H9 (cell line): ENCODE data around the gene EPHA2. TPM values are rescaled to one million over a fixed set of nuclear protein-coding genes. Genes with fewer than 3 reads are reported as not detected.

ENCODE experiments used
- DNase-seq: peaks from one replicate; pipeline ENCODE4 v3.0.0-alpha.2; 2017
- H2AFZ ChIP-seq: one replicate; pipeline ENCODE4 v1.6.1; 2013; ENCODE audit warnings: mild to moderate bottlenecking, low read length, control low read depth, moderate library complexity
- H2AK5ac ChIP-seq: 2 replicates; pipeline ENCODE4 v1.6.1; 2013; ENCODE audit warnings: low read length, control low read depth, mixed read lengths; ENCODE audit not compliant: insufficient read length
- H2BK120ac ChIP-seq: one replicate; pipeline ENCODE4 v1.6.1; 2013; ENCODE audit warnings: low read depth, mild to moderate bottlenecking, low read length, control low read depth, inconsistent platforms; ENCODE audit not compliant: poor library complexity, severe bottlenecking
- H2BK12ac ChIP-seq: 2 replicates; pipeline ENCODE4 v1.6.1; 2013; ENCODE audit warnings: low read length, control low read depth, mixed read lengths, low read depth; ENCODE audit not compliant: insufficient read length
- H2BK15ac ChIP-seq: 2 replicates; pipeline ENCODE4 v1.6.1; 2013; ENCODE audit warnings: low read depth, low read length, control low read depth
- H2BK20ac ChIP-seq: one replicate; pipeline ENCODE4 v1.6.1; 2013; ENCODE audit warnings: low read depth, mild to moderate bottlenecking, low read length, control low read depth, inconsistent platforms; ENCODE audit not compliant: poor library complexity, severe bottlenecking
- H2BK5ac ChIP-seq: 2 replicates; pipeline ENCODE4 v1.6.1; 2013; ENCODE audit warnings: low read length, control low read depth, mixed read lengths; ENCODE audit not compliant: insufficient read length
- H3K14ac ChIP-seq: 2 replicates; pipeline ENCODE4 v1.6.1; 2013; ENCODE audit warnings: low read length, control low read depth; ENCODE audit not compliant: insufficient read depth
- H3K18ac ChIP-seq: 2 replicates; pipeline ENCODE4 v1.6.1; 2013; ENCODE audit warnings: low read depth, mild to moderate bottlenecking, mixed read lengths, low read length, control low read depth; ENCODE audit not compliant: insufficient read length
- H3K23ac ChIP-seq: 2 replicates; pipeline ENCODE4 v1.6.1; 2013; ENCODE audit warnings: low read length, control low read depth, mixed read lengths, low read depth; ENCODE audit not compliant: insufficient read length
- H3K23me2 ChIP-seq: 2 replicates; pipeline ENCODE4 v1.6.1; 2013; ENCODE audit warnings: low read depth, mild to moderate bottlenecking, mixed read lengths, low read length, control low read depth; ENCODE audit not compliant: insufficient read length, poor library complexity, severe bottlenecking
- H3K27ac ChIP-seq: 2 replicates; pipeline ENCODE4 v1.5.1; 2013; ENCODE audit warnings: low read length, control low read depth, mixed read lengths, low read depth; ENCODE audit not compliant: insufficient read length
- H3K27me3 ChIP-seq: 2 replicates; pipeline ENCODE4 v1.6.1; 2013; ENCODE audit warnings: low read length, control low read depth, inconsistent platforms; ENCODE audit not compliant: insufficient read depth
- H3K4ac ChIP-seq: 2 replicates; pipeline ENCODE4 v1.6.1; 2013; ENCODE audit warnings: low read depth, mild to moderate bottlenecking, control low read depth, inconsistent platforms, low read length, moderate library complexity
- H3K4me1 ChIP-seq: 2 replicates; pipeline ENCODE4 v1.6.1; 2013; ENCODE audit warnings: low read length, control low read depth, inconsistent platforms; ENCODE audit not compliant: insufficient read depth
- H3K4me2 ChIP-seq: 2 replicates; pipeline ENCODE4 v1.6.1; 2013; ENCODE audit warnings: low read length, control low read depth, mixed read lengths; ENCODE audit not compliant: insufficient read length, insufficient read depth
- H3K56ac ChIP-seq: 2 replicates; pipeline ENCODE4 v1.6.1; 2013; ENCODE audit warnings: low read depth, mild to moderate bottlenecking, mixed read lengths, low read length, control low read depth; ENCODE audit not compliant: insufficient read length
- H3K79me1 ChIP-seq: 2 replicates; pipeline ENCODE4 v1.6.1; 2013; ENCODE audit warnings: low read depth, mild to moderate bottlenecking, moderate library complexity, low read length, control low read depth, inconsistent platforms; ENCODE audit not compliant: insufficient read depth, poor library complexity, severe bottlenecking
- H3K79me2 ChIP-seq: 2 replicates; pipeline ENCODE4 v1.6.1; 2013; ENCODE audit warnings: low read length, control low read depth, inconsistent platforms; ENCODE audit not compliant: insufficient read depth
- H3K9ac ChIP-seq: 2 replicates; pipeline ENCODE4 v1.6.1; 2013; ENCODE audit warnings: low read length, control low read depth, mixed read lengths; ENCODE audit not compliant: insufficient read length; ENCODE audit errors: extremely low read depth
- H3K9me3 ChIP-seq: one replicate; pipeline ENCODE4 v1.6.1; 2013; ENCODE audit warnings: low read depth, low read length, inconsistent platforms; ENCODE audit not compliant: control insufficient read depth
- H3T11ph ChIP-seq: one replicate; pipeline ENCODE4 v1.6.1; 2013; ENCODE audit warnings: mild to moderate bottlenecking, low read length, control low read depth, inconsistent platforms
- H4K20me1 ChIP-seq: one replicate; pipeline ENCODE4 v1.6.1; 2013; ENCODE audit not compliant: control insufficient read depth, insufficient read length, insufficient read depth
- H4K5ac ChIP-seq: 2 replicates; pipeline ENCODE4 v1.6.1; 2013; ENCODE audit warnings: low read depth, mild to moderate bottlenecking, mixed read lengths, low read length, control low read depth; ENCODE audit not compliant: insufficient read length
- H4K8ac ChIP-seq: replicated peaks from 2 replicates; pipeline ENCODE4 v1.6.1; 2013; ENCODE audit warnings: low read length, control low read depth, mixed read lengths, low read depth; ENCODE audit not compliant: insufficient read length
- H4K91ac ChIP-seq: 2 replicates; pipeline ENCODE4 v1.6.1; 2013; ENCODE audit warnings: low read depth, mild to moderate bottlenecking, moderate library complexity, mixed read lengths, low read length, control low read depth; ENCODE audit not compliant: insufficient read length
- H3K27ac Mint-ChIP-seq, 3 experiments: 2 replicates in 2 of 3; 3 replicates in 1 of 3; pipeline ENCODE4 v1.8.0; 2020 to 2021; ENCODE audit warnings: mixed read lengths in 3 of 3, mild to moderate bottlenecking in 1 of 3, moderate library complexity in 1 of 3
- H3K27me3 Mint-ChIP-seq: 2 replicates; pipeline ENCODE4 v1.8.0; 2021; ENCODE audit warnings: low read depth, mild to moderate bottlenecking, moderate library complexity, mixed read lengths
- H3K36me3 Mint-ChIP-seq, 3 experiments: 2 replicates in 2 of 3; 3 replicates in 1 of 3; pipeline ENCODE4 v1.8.0; 2020 to 2021; ENCODE audit warnings: low read depth in 3 of 3, mixed read lengths in 3 of 3; ENCODE audit not compliant: insufficient read depth in 1 of 3
- H3K4me1 Mint-ChIP-seq, 2 experiments: 2 replicates each; pipeline ENCODE4 v1.8.0; 2020; ENCODE audit warnings: mixed read lengths in 2 of 2
- H3K4me3 Mint-ChIP-seq, 2 experiments: 2 replicates in 1 of 2; 3 replicates in 1 of 2; pipeline ENCODE4 v1.8.0; 2020 to 2021; ENCODE audit warnings: mild to moderate bottlenecking in 2 of 2, mixed read lengths in 2 of 2, moderate library complexity in 1 of 2
- H3K9me3 Mint-ChIP-seq, 2 experiments: 2 replicates in 1 of 2; 3 replicates in 1 of 2; pipeline ENCODE4 v1.8.0; 2020; ENCODE audit warnings: mild to moderate bottlenecking in 2 of 2, mixed read lengths in 2 of 2, moderate library complexity in 1 of 2
- CTCF ChIP-seq: fragments of 200-600 bp; sonication (generic); conservative IDR thresholded peaks from 3 replicates; pipeline ENCODE4 v1.8.0; 2021; ENCODE audit warnings: antibody characterized with exemption, mild to moderate bottlenecking
- WGBS: extraction: QIAGEN DNeasy Blood & Tissue Kit; methylation state at CpG from one replicate; pipeline ENCODE4 v1.1.7; 2013; ENCODE audit warnings: missing lambda C conversion rate, low lambda C conversion rate, mixed read lengths; ENCODE audit not compliant: insufficient read length; ENCODE audit errors: extremely low coverage; 5-methylcytosine and 5-hydroxymethylcytosine counted together
- total RNA-seq: library from RNA; stranded (reverse); gene quantifications from 2 replicates; pipeline ENCODE4 v1.2.1, GENCODE V29; 2021

EPHA2 gene
- total RNA-seq, 1 experiment from 2014 or later: 33.1 TPM

GRCh38 chr1:16186655-16187235 is 30.9 kb upstream of the EPHA2 start:
- Histone ChIP-seq H3K79me1 (no peaks in the 10 kb centered on the region), H3K23me2 (no peaks in the 10 kb centered on the region), H3K23ac (no peak overlapping the region), H4K91ac (no peak overlapping the region), H2AK5ac (no peak overlapping the region), H2BK20ac (no peak overlapping the region), H3K4me1 (no peaks in the 10 kb centered on the region), H3K56ac (no peak overlapping the region), H3K27me3 (no peaks in the 10 kb centered on the region), H4K8ac (no peak overlapping the region), H4K5ac (no peak overlapping the region), H3K9me3 (no peaks in the 10 kb centered on the region), H3K4me2 (no peak overlapping the region), H3K9ac (no peak overlapping the region), H3K79me2 (no peaks in the 10 kb centered on the region), H3K18ac (no peak overlapping the region), H4K20me1 (no peaks in the 10 kb centered on the region), H2BK120ac (no peak overlapping the region), H3K27ac (no peak overlapping the region), H2BK15ac (no peak overlapping the region), H2AFZ (no peak overlapping the region), H2BK12ac (no peak overlapping the region), H3T11ph (no peak overlapping the region), H3K14ac (no peak overlapping the region; the same call in 1 of the 2 replicates), H2BK5ac (no peak overlapping the region), H3K4ac (no peak overlapping the region)
- WGBS: no CpG with 5 or more reads among the region's 9 CpGs
- no peak overlapping the region for H3K4me3 Mint-ChIP-seq
- peaks cover 8 to 11% of the 10 kb centered on the region in 2 experiments for H3K4me1 Mint-ChIP-seq
- H3K27me3 Mint-ChIP-seq: peaks cover 12% of the 10 kb centered on the region
- H3K9me3 Mint-ChIP-seq: no peaks in the 10 kb centered on the region
- no peak for TF ChIP-seq CTCF
- H3K36me3 Mint-ChIP-seq: no peaks in the 10 kb centered on the region
- H3K27ac Mint-ChIP-seq: no peak overlapping the region
- no peak for DNase-seq
